Tongue (tissue), 2 donors: ENCODE results near the gene C10orf95. TPM values are rescaled to one million over a fixed set of nuclear protein-coding genes. Genes with fewer than 3 reads are reported as not detected.

Experiments used
- DNase-seq: peaks from one replicate; pipeline ENCODE4 v3.0.0-alpha.2; 2015
- total RNA-seq: library from RNA; depleted of rRNA; stranded (reverse); fragments of >200 nt; gene quantifications from one replicate; pipeline ENCODE4 v1.2.3, GENCODE V29; 2014

C10orf95 gene
- total RNA-seq, 1 donor from 2014 or later: not detected

GRCh38 chr10:102434394-102435132 lies 16.8 kb downstream of the C10orf95 start:
- no peak for DNase-seq

GRCh38 chr10:102433619-102434046 lies 17.7 kb downstream of the C10orf95 start:
- DNase-seq: no peak

- DNase-seq: peak; percentile 99
These were observed 19.0 kb downstream of the C10orf95 start, which contains the start of gene CUEDC2 for GRCh38 chr10:102432162-102432950. CUEDC2 (minus strand) TSS chr10:102432574; CDS start chr10:102425188, 7,386 bp downstream.

GRCh38 chr10:102431452-102432124 lies 19.8 kb downstream of the C10orf95 start:
- DNase-seq: no peak

- DNase-seq: no peak
These were observed 21.9 kb downstream of the C10orf95 start for GRCh38 chr10:102429468-102429867.

GRCh38 chr10:102426803-102427287 lies 24.5 kb downstream of the C10orf95 start:
- no peak for DNase-seq

GRCh38 chr10:102425444-102425843 lies 25.9 kb downstream of the C10orf95 start:
- DNase-seq: no peak

- no peak for DNase-seq
These were observed 26.4 kb downstream of the C10orf95 start for GRCh38 chr10:102424916-102425315.

GRCh38 chr10:102424145-102424544 lies 27.2 kb downstream of the C10orf95 start:
- no peak for DNase-seq

- no peak for DNase-seq
These were observed 27.9 kb downstream of the C10orf95 start for GRCh38 chr10:102423372-102423968.

- DNase-seq: peak; percentile 61
These were observed 28.7 kb downstream of the C10orf95 start for GRCh38 chr10:102422545-102423129.

GRCh38 chr10:102421757-102422512 lies 29.4 kb downstream of the C10orf95 start:
- DNase-seq: no peak

- DNase-seq: no peak
These were observed 29.9 kb downstream of the C10orf95 start for GRCh38 chr10:102421507-102421756.

- peak; percentile 99 for DNase-seq
These were observed 30.4 kb downstream of the C10orf95 start, which contains the start of gene FBXL15 for GRCh38 chr10:102420714-102421506. FBXL15 (plus strand) TSS chr10:102420836; CDS start chr10:102421130, 294 bp downstream.

GRCh38 chr10:102420181-102420713 lies 31.1 kb downstream of the C10orf95 start:
- DNase-seq: no peak

- DNase-seq: peak; percentile 81
These were observed 31.8 kb downstream of the C10orf95 start for GRCh38 chr10:102419269-102420180.

- DNase-seq: no peak
These were observed 32.6 kb downstream of the C10orf95 start, which contains the start of gene PSD for GRCh38 chr10:102418622-102419268. PSD (minus strand) TSS chr10:102418785; CDS start chr10:102417038, 1,747 bp downstream.

GRCh38 chr10:102416695-102417094 lies 34.6 kb downstream of the C10orf95 start:
- DNase-seq: no peak
